ENCODE data around the gene MTX1.
"Not testable (repeated sequence)": the region's sequence is repeated elsewhere in the genome, so short reads cannot be mapped to it uniquely, and the experiment has no call there.

Gene MTX1

DNA sequence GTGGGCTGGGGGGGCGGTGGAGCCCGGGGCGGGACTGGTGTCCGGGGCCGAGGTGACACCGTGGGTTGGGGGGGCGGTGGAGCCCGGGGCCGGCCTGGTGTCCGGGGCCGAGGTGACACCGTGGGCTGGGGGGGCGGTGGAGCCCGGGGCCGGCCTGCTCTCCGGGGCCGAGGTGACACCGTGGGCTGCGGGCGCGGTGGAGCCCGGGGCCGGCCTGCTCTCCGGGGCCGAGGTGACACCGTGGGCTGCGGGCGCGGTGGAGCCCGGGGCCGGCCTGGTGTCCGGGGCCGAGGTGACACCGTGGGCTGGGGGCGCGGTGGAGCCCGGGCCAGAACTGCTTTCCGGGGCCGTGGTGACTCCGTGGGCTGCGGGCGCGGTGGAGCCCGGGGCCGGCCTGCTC lies 18.6 kb upstream of the MTX1 start:
- not testable (repeated sequence) for DNase-seq

DNA sequence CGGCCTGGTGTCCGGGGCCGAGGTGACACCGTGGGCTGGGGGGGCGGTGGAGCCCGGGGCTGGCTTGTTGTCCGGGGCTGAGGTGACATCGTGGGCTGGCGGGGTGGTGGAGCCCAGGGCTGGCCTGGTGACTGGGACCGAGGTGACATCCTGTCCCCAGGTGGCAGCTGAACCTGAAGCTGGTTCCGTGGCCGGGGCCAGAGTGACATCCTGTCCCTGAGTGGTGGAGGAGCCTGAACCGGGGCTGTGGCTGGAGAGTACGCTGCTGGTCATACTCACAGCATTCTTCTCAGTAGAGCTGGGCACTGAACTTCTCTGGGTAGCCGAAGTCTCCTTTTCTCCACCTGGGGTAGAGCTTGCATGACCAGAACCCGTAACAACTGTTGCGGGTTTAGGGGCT lies 16.6 kb upstream of the MTX1 start:
- no peak for DNase-seq

DNA sequence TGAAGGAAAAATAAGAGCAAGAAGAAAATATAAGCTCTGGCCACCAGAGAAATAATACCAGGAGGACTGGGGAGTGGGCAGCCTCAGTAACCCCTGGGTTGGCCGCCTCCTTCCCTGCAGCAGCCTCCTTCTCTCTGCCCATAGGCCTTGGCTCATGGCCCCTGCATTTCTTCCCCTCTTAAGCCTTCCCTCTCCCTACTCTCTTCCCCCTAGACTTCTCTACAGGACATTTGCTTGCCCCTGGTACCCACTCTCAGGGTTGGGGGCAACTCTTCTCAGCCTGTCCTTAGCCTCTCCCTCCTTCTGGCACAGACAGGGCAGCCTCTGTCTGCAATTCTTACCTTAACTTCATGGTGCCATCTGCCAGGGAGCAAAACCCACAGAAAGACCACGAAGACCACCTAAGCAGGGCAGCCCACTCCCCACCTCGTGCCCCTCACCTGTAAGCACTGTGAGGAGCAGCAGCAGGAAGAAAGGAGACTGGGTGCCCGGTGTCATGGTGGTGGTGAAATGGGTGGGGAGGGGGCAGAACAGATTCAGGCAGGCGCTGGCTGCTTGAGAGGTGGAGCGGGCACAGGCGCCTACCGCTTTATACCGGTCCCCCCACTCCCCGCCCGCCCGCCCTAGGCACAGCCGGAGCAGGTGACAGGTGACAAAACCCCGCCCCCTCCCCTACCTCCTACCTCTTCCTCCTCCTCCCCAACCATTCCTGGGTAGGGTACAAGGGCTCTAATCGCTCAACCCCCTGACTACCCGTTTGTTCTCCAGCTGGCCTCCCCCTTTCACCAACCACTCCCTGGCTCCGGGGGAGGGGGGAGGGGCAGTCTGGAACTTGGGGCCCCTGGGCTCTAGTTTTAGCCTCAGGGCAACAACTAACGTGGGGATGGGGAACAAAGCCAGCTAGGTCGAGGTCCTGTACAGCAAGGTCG lies 15.9 kb upstream of the MTX1 start:
- DNase-seq: peak; percentile 77

DNA sequence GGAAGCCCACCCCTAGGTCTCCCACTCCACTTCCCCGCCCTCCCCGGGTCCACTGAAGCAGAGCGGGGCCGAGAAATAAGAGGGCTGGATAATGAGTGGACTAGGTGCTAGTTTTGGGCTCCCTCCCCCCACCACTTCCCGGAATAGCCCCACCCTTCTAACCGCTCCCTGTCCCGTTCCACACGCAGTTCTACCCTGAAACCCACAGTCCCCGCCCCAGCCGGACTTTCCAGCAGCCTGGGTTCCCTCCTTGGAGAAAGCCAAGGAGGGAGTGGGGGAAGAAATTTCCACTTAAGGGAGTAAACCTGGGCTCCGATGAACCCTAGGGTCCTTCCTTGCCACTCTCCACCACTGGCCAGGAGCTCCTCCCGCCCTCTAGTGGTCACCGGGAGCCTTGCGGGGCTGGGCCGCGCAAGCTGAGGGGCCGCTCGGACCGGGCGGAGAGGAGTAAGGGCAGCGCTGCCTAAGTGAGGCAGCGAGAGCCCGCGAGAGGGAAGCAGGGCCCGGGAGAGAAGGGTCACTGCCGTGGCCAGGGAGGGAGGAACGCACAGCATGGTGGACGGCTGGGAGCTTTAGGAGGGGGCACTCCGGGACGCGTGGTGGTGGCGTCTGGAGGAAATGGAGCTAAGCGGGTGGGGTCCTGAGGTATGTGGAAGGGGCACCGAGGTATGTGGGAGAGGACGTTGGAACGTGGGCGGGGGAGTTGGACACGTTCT lies 15.1 kb upstream of the MTX1 start:
- DNase-seq: peak; percentile 88

DNA sequence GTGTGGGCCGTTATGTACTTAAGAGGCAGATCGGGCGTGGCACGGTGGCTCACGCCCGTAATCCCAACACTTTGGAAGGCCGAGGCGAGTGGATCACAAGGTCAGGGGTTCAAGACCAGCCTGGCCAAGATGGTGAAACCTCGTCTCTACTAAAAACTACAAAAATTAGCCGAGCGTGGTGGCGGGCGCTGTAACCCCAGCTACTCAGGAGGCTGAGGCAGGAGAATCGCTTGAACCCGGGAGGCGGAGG lies 14.6 kb upstream of the MTX1 start:
- not testable (repeated sequence) for DNase-seq

DNA sequence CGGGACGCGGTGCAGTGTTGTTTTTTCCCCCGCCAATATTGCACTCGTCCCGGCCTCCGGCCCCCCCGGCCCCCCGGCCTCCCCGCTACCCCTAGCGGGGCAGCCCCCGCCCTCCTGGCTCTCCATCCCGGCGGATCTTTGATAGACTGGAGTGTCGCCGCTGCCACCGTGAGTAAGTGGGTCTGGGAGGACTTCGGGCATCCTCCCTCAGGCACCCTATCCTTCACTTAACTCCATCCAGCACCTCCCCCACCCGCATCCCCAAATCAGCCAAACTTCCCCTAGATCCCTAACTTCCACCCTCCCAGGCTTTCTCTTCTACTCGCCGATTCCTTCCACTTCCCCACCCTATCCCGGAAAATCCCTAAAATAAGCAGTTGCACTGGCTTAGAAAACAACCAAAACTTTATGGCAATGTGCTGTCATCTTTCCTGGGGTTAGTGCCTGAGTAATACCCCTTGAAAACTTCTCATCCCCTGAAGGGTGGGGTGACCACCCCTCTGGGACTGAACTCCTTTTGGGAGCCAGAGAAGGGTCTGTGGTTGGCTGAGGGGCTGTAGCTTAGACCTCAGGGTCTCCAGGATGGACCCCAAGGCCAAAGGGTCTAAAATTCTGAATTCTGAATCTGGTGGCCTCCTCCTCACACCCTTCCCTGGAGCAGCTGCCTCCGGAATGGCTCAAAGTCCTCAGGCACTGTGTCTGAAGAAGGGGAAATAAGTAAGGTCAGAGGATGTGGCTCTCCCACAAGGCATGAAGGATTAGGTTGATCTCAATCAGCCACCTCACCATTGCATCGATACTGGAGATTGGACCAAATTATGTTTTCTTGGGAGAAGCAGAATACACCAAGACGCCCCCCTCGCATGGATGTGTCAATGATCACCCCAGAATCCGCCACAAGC lies 13.0 kb upstream of the MTX1 start:
- DNase-seq: no peak

DNA sequence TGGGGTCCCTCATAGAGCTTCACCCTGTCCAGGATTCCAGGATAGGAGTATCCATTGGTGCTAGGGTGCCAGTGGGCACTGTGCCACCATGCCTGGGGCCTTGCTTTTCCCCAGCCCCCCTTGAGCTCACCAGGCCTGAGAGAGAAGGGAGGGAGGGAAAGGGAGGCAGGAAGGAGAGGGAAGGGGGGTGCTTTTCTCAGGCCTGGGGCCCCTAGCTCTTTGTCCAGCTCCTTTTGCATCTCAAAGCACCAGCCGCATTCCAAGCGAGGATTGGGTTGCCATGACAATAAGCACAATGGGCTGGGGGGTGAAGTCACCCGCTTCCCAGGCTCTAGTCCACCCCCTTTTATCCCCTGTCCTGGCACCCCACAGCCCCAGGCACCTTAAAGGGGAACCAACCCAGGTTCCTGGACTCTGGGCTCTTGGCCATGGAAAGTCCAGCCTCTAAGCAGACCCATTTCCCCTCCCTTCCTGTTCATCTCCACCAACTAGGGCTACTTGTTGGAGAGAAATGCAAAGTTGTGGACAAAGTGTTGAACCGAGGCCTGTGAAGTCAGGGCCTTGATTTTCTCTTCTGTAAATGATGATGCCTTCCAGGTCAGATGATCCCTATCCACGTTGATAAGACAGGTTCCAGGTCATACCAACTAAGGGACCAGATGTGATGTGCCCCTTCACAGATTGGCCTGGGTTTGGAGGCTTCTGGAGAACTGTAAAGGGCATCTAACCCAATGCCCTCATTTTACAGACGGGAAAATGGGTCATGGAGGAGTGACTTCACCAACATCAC lies 12.2 kb upstream of the MTX1 start:
- no peak for DNase-seq

DNA sequence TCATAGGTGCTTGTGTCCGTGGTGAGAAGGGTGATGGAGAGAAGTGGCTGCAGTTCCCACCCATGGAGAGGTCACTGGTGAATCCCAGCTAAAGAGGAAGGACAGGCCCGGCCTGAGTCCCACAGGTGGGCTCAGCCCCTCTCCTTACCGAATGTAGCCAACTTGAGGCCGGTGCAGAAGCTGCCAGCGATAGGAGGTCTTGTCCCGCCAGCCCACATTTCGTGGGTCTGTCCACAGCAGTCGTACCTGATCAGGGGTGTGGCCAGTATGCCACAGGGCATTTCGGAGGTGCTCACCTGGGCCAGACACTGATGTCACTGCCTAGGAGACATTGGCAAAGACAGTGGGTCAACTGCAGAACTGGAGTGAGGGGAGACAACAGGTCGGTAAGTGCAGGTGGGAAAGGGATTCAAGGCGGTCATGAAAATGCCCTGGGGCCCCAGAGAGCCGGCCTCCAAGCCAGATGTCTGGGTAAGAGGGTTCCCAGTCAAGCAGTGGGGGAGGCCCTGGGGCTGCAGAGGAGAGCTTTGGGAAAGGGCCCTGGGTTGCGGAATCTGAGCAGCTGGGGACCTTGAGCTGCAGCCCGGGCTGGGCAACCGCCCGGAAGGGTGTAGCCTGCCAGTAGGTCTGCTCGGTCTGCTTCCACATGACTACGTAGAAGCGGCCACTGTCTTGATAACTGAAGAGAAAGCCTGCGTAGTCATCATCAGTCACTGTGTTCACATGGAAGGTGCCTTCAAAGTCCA lies 11.4 kb upstream of the MTX1 start:
- no peak for DNase-seq

DNA sequence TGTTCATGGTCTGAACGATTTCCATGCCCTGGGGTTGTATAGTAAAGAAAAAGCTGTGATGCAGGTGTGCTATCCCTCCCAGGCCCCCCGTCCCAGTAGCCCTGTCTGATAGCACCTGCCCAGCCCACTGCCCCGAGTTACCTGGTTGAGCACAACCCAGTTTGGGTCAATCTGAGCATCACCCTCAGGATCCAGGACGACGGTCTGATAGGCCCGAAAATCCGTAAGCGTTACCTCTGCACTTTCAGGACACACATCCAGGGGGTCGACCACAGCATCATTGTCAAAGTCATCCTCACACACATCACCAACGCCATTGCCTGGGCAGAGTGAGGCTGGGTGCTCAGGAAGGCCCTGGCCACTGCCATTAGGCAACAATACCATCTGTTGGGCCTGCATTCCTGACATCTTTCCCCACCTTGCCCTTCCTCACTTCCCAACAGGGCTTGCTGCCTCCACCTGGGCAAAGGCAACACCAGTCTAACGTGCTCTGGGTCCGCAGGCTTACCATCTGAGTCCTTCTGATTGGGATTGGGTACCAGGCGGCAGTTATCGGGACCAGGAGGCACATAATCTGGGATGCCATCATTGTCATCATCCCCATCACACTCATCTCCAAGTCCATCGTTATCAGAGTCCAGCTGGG lies 10.5 kb upstream of the MTX1 start:
- no peak for DNase-seq

DNA sequence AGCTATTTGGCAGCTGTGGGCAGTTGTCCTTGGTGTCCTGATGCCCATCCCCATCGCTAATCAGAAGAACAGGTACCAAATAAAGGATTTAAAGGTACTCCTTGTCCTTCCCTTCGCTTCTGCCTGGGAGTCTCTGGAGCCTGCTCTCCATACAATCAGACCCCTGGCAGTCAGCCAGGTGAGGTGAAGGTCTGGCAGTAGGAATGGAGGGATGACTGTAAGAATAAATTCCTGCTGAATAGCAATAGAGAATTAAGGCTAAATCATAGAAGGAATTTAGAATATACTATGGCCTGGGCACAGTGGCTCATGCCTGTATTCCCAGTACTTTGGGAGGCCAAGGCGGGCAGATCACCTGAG lies 10.0 kb upstream of the MTX1 start:
- DNase-seq: no peak

DNA sequence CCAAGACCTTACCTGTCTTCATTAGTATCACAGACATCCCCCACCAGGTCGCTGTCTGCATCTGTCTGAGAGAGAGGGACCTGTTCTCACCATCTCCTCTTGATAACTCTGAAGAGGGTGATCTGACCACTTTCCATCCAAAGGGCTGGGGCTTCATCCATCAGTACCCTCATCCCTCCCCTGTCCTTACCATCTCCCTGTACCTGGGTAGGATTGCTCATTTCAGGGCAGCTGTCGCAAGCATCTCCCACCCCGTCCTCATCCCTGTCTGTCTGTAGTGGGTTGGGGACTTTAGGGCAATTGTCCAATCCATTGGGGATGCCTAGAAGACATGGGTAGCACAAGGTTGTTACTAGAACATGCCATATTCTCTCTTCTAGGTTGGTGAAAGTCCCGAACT lies 8.7 kb upstream of the MTX1 start:
- no peak for DNase-seq

DNA sequence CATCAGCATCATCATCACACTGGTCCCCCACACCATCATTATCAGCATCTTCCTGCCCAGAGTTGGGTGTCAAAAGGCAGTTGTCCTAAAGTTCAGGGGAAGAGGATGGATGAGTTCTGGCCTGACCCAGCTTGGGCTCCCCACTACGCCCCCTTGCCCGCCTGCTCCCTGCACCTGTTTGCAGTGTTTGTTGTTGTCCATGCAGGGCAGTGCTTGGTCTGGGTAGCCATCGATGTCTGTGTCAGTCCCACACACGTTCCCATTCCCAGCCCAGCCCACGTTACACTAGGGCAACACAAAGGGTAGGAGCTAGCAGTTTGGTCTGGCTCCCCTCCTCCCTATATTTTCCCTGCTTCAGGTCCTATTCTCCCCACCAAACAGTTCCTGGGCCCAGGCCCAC lies 7.6 kb upstream of the MTX1 start:
- no peak for DNase-seq

DNA sequence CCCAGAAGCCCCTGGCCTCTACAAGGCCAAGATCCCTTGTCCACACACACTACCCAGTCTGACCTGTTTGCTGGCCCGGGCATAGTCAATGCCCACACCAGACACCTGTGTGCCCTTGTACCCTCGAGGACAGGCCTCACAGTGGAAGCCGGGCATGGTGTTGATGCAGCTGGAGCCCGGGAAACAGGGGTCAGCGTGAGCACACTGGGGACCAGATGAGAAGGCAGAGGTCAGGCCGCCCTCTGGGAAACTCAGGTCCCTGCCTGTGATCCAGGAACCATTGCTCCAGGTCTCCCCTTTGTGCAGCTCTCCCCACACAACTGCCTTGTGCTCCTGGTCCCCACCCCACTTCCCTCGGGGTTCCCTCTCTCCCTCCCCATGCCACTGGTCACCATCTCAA lies 6.3 kb upstream of the MTX1 start:
- no peak for DNase-seq

DNA sequence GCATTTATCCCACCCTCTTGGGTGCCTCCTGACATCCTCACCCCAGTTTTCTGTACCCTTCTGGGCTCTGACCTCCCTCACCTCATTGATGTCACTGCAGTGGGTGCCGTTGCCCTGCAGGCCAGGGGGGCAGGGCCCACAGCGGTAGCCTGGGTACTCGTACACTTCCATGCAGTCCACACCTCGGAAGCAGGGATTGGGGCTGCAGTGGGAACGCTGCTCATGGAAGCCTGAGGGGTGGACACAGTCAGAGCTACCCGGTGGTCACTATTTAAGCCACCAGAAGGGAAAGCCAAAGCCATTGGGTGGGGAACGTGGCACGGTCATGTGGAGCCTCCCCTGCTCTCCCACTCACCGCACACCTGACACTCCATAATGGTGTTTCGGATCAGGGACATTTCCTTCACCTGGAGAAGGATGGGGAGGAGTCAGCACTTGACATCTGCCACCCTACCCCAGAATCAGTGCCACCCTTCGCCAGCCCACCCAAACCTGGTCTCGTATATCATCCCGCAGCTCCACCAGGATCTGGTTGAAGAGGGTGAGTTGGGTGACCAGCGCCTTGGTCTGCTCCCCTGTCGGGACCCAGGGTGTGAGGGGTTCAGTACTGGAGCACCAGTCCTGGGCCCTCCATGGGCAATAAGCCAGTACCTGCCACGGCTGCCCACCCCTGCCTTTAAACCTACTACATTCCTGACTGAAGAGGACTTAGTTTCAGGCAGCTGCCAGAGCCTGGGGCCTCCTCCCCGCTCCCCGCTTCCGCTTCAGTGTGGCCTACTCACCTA lies 5.6 kb upstream of the MTX1 start:
- DNase-seq: no peak

DNA sequence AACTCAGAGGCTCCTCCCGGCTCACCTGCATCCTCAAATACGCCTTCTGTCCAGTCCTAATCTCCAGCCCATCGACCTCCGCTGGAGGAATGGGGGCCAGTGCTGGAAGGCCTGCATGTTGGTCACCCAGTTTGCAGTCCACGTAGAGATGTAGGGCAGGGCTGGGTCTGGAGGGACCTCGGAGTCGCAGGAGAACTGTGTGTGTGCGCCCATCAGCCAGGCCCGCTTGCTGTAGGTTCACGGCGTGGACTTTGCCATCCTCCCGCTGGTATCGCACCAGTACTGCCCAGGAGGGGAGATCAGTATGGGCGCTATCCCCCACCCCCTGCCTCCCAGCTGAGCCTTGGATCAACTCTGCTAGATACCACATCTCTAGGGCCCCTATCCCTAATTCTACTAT lies 3.5 kb upstream of the MTX1 start:
- DNase-seq: no peak

DNA sequence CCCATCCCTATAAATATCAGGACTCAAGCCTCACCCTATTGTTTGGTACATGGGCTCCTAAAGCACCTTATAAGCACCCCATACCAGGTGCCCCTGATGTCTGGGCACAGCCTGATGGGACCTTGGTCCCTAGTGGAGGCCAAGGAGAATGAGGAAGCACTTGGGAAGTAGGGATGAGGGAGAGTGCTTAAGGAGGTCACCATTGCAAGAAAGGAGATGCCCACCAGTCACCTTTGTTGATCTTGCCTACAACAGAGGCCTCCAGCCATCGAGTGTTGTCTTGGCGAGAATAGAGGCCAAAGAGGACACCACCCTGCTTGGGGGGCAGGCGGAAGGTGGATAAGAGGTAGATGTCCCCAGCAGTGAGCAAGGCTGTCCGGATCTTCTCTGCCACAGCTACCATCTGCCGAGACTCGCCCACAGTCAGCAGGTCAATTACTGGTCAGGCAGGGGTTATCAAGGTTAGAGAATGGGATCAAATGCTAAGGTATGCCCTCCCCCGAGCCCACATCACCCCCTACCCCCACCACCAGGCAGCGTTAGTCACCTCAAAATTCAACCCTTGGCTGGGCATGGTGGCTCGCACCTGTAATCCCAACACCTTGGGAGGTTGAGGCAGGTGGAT lies 2.4 kb upstream of the MTX1 start:
- DNase-seq: no peak

DNA sequence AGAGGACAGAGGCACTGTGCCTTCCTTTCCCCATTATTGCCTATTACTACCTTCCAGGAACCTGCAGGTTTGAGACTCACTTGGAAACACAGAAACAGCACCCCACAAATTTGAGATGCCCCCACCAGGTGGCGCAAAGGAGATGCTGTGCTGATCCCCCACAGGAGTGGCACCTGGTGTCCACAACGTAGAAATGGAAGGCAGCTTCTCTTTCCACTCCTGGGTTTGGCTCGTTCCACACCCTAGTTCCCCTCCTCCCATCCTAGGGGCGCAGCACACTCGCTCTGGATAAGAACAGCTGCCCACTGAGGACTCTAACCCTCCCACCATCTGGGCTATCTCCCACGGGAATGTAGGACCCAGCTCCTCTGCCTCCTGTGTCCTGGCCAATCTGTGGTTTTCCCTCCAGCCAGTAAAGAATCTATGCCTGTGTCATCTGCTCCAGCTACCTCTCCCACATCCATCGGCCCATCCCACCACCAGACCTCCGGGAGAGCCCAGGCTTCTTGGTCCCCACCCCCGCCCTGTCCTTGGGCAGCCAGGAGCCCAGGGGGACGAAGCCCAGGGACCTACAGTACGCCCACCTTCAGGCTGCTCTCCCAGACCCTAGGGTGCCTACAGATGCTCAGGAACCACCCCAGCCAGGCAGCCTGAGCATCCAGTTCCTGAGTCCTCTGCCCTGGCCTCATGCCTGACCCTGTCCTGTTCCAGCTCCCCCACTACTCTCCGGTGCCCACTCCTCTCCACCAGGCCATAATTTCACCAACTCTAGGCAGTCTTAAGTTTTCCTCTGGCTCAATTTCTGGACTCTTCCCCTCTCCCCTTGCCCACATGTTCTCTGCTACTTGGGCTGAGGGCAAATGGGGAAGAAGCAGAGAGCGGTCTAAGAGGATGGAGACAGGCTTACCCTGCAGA lies 1.3 kb upstream of the MTX1 start:
- peak; percentile 94 for DNase-seq

DNA sequence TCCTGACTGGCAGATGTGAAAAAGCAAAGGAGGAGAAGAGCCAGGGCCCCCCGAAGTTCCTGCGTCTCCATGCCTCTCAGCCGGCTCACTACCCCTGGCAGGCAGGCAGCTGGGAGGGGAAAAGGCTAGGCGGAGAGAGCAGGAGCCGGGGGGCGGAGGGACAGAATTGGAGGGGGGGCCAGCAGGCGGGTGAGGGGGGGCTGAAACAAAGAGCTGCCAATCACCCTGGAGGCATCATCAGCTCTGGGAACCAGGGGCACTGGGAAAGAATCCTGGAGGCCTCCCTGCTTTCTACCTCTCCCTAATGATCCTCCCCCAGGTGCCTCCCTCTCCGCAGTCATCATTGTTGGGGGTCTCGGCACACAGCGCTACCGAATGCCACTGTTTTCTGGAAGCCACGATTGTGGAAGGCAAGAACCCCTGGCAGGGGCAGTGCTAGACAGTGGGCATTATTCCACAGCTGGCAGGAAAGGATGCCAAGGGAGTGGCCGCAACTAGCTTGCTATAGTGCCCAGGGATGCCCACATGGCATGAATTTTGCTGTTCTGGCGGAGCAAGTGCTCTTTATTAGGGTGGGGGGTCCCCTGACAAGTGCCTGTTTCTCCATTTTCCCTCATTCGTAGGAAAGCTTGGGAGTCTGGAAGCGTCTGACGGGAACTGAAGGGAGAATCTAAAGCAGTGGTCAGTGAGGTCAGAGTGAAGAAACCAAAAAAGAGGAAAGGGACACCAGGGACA lies 522 bp upstream of the MTX1 start, which contains the start of gene THBS3:
Gene THBS3 (minus strand): TSS at position 92 of the 735 bp plus-strand sequence. CDS start 21 bp downstream, at position 71.
- no peak for DNase-seq
